Vagina (tissue), 2 donors: ENCODE data around the gene CDK7.

Source experiments
- CTCF ChIP-seq, 3 experiments: fragments of 450-650 bp in 2 of 3; fragments of 200-600 bp in 1 of 3; sonication (generic) in 1 of 3; IDR thresholded peaks; one replicate each; pipeline ENCODE4 v1.5.1; 2017 to 2019; ENCODE audit warnings: antibody characterized with exemption in 3 of 3, mild to moderate bottlenecking in 2 of 3, moderate library complexity in 2 of 3
- POLR2A ChIP-seq, 2 donors: fragments of 450-650 bp; IDR thresholded peaks; one replicate each; pipeline ENCODE4 v1.6.1; 2017; ENCODE audit warnings: antibody characterized with exemption in 2 of 2, mild to moderate bottlenecking in 2 of 2, moderate library complexity in 2 of 2
- POLR2AphosphoS5 ChIP-seq, 2 donors: sonication (generic); formaldehyde crosslinking; IDR thresholded peaks; one replicate each; pipeline ENCODE4 v1.9.0; 2017; ENCODE audit warnings: antibody characterized with exemption in 2 of 2, mild to moderate bottlenecking in 2 of 2, low read depth in 1 of 2; ENCODE audit not compliant: insufficient read depth in 1 of 2

- TF ChIP-seq CTCF (IDR thresholded peaks at IDR 0.05) = no peak
- no peak for TF ChIP-seq POLR2A (IDR thresholded peaks at IDR 0.05)
- no peak for TF ChIP-seq POLR2AphosphoS5 (IDR thresholded peaks at IDR 0.05; ENCODE audit: insufficient read depth in 1 of 2, low read depth in 1 of 2)
Observed at GRCh38 chr5:69295088-69295754, 60.5 kb downstream of the CDK7 start.
